Measurements from ENCODE around the gene BTBD16.

The BTBD16 gene

GRCh38 chr10:122237331-122237990, 33.6 kb upstream of the BTBD16 start:
- Histone ChIP-seq H3K9me3 (ENCODE audit: severe bottlenecking) (no peaks in the 10 kb centered on the region), H3K4me3 (ENCODE audit: low read depth, low read length) (no peak overlapping the region), H3K27me3 (ENCODE audit: insufficient read depth, low read depth, severe bottlenecking) (no peaks in the 10 kb centered on the region), H3K36me3 (peaks cover 5% of the 10 kb centered on the region), H3K27ac (no peak overlapping the region)
- TF ChIP-seq CTCF (IDR thresholded peaks at IDR 0.05; ENCODE audit: low read depth, low read length) = no peak
- DNase-seq = no peak

DNA sequence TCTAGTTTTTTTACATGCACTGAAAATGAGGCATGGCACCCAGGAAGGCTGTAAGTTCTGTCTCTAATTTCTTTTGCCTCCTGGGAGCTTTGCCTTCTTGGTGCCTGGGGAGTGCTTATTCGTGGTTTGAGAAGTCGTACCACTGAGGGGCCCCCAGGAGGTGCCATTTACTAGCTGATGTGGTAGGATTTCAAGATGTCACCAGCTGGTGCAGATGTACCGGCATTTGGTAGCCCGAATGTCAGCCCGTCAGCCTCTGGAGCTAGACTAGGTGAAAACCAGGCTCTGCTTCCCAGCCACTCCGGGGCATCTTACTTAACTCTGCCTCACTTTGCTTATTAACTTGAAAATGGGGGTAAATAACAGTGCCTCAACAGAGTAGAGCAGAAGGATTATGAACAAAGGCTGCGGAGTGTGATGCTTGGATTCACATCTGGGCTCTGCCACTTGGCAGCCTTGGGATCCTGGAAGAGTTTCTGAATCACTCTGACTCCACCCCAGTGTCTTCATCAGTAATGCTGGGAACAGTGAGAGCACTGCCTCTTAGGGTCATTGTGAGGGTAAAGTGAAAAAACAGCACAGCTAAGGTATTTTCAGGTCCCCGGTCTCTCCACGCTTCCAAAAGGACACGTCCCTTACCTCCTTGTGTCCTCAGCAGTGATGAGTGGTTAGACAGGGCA, 31.4 kb upstream of the BTBD16 start:
- H3K36me3 ChIP-seq = peaks cover 5% of the 10 kb centered on the region
- DNase-seq = no peak
- no peak for TF ChIP-seq CTCF (IDR thresholded peaks at IDR 0.05; ENCODE audit: low read depth, low read length)
- H3K27ac ChIP-seq = no peak overlapping the region
- H3K4me3 ChIP-seq (ENCODE audit: low read depth, low read length) = no peak overlapping the region
- no peaks in the 10 kb centered on the region for H3K27me3 ChIP-seq (ENCODE audit: insufficient read depth, low read depth, severe bottlenecking)
- H3K9me3 ChIP-seq (ENCODE audit: severe bottlenecking) = no peaks in the 10 kb centered on the region

GRCh38 chr10:122240401-122240800, 30.7 kb upstream of the BTBD16 start:
- no peak overlapping the region for H3K4me3 ChIP-seq (ENCODE audit: low read depth, low read length)
- DNase-seq = no peak
- H3K27me3 ChIP-seq (ENCODE audit: insufficient read depth, low read depth, severe bottlenecking) = no peaks in the 10 kb centered on the region
- no peak overlapping the region for H3K27ac ChIP-seq
- peaks cover 5% of the 10 kb centered on the region for H3K36me3 ChIP-seq
- no peaks in the 10 kb centered on the region for H3K9me3 ChIP-seq (ENCODE audit: severe bottlenecking)
- TF ChIP-seq CTCF (IDR thresholded peaks at IDR 0.05; ENCODE audit: low read depth, low read length) = no peak

- Histone ChIP-seq H3K27me3 (ENCODE audit: insufficient read depth, low read depth, severe bottlenecking) (no peaks in the 10 kb centered on the region), H3K36me3 (peaks cover 5% of the 10 kb centered on the region), H3K9me3 (ENCODE audit: severe bottlenecking) (no peaks in the 10 kb centered on the region), H3K27ac (no peak overlapping the region), H3K4me3 (ENCODE audit: low read depth, low read length) (no peak overlapping the region)
- no peak for TF ChIP-seq CTCF (IDR thresholded peaks at IDR 0.05; ENCODE audit: low read depth, low read length)
- DNase-seq = no peak
These were observed 29.3 kb upstream of the BTBD16 start for GRCh38 chr10:122241836-122242235.

- no peak overlapping the region for H3K4me3 ChIP-seq (ENCODE audit: low read depth, low read length)
- TF ChIP-seq CTCF (IDR thresholded peaks at IDR 0.05; ENCODE audit: low read depth, low read length) = no peak
- no peak overlapping the region for H3K27ac ChIP-seq
- no peak for DNase-seq
- peaks cover 5% of the 10 kb centered on the region for H3K36me3 ChIP-seq
- H3K27me3 ChIP-seq (ENCODE audit: insufficient read depth, low read depth, severe bottlenecking) = no peaks in the 10 kb centered on the region
- no peaks in the 10 kb centered on the region for H3K9me3 ChIP-seq (ENCODE audit: severe bottlenecking)
These were observed 27.5 kb upstream of the BTBD16 start for GRCh38 chr10:122243550-122243949.
